ENCODE data around the gene HMGN3.

DNA sequence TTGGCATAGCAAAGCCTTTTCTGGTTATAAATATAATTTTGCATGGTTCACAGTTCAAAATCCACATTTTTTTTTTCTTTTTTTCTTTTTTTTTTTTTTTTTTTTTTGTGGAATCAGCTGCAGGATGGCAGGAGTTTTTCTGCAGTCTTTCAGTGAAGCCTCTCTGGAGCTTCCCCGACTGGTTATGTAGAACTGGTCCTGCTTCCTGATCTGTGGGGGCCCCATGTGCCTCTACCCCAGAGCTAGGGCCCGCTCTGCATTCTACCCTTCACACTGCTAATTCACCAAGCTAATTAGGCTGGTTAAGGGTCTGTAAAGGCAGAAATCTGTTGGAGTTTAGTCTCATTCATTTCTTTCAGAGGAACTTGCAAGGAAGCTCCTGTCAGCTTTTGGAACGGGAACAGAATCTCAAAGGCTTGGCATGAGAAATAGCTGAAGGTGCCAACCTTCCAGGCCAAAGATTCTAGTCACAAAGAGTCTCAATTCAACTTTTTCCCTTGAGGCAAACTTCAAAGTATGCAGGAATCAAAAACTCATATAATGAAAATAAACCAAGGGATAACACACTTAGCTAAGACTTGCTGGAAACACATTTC is 45.5 kb downstream of the HMGN3 start:
- TF ChIP-seq, protein P1, sequence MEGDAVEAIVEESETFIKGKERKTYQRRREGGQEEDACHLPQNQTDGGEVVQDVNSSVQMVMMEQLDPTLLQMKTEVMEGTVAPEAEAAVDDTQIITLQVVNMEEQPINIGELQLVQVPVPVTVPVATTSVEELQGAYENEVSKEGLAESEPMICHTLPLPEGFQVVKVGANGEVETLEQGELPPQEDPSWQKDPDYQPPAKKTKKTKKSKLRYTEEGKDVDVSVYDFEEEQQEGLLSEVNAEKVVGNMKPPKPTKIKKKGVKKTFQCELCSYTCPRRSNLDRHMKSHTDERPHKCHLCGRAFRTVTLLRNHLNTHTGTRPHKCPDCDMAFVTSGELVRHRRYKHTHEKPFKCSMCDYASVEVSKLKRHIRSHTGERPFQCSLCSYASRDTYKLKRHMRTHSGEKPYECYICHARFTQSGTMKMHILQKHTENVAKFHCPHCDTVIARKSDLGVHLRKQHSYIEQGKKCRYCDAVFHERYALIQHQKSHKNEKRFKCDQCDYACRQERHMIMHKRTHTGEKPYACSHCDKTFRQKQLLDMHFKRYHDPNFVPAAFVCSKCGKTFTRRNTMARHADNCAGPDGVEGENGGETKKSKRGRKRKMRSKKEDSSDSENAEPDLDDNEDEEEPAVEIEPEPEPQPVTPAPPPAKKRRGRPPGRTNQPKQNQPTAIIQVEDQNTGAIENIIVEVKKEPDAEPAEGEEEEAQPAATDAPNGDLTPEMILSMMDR (IDR thresholded peaks at IDR 0.05; ENCODE audit: poor library complexity), result no peak
- TF ChIP-seq EZH2phosphoT487 (IDR thresholded peaks at IDR 0.05; ENCODE audit: low read depth, severe bottlenecking, unreplicated experiment) (no peak), EZH2 (IDR thresholded peaks at IDR 0.05; ENCODE audit: borderline replicate concordance) (no peak)
